Fibroblast of skin of left quadriceps (primary cell): ENCODE measurements around the gene GATA3.
A peak's percentile ranks its signal among the peaks of the same experiment; 100 is the strongest.

ENCODE experiments used
- DNase-seq, 2 experiments: peaks; one replicate each; pipeline ENCODE4 v3.0.0-alpha.2; 2013; ENCODE audit warnings: low read depth in 2 of 2

The GATA3 gene

GRCh38 chr10:8064436-8064835, 9.9 kb downstream of the GATA3 start:
- no peak for DNase-seq

DNA sequence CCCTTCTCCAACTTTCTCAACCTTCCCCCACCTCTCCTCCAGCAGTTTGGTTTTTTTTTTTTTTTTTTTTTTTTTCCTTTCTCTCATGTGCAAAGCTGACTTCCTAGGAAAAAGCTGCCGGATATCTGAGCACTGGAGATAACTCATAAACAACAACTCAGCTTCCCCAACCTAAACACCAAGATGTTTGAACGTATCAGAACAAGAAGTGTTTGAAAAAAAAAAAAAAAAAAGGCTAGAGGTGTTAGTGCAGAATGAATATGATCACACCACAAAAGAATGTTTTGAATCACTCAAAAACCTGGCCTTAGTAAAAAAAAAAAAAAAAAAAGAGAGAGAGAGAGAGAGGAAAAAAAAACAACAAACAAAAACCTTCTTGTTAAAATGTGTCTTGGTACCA, 11.2 kb downstream of the GATA3 start:
- DNase-seq, result no peak

DNA sequence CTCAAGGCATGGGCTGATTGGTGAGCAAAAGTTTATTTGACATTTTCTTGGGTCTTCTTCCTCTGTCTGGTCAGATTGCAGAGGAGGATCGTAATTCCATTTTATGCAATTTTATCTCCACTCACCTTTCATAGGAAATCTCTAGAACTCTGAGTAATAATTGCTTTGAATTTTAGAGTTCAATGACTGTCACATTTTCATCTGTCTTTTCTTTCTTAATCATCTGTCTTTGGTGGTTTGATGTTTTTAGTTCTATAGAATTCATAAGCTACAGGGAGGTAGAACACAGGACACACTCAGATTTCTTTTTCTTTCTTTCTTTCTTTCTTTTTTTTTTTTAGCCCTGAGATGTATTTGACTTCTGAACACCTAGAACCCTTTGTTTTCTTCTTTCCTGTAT, 11.6 kb downstream of the GATA3 start:
- no peak for DNase-seq

DNA sequence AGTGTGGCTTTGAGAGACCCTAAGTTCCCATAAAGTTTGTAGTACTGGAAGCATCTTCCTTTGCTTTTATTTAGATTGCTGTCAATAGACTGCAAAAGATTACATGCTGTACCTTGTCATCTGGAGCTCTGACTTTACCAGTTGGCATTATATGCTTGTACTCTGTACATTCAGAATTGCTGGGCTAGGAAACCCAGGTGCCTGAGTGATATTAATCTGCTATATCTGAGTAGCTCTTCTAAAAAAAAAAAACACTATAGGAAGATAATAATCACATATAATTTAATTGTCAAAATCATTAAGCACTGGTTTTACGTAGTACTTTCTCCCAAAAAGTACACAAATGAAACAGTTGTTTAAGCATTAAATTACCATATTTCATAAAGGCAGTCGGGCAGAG, 12.3 kb downstream of the GATA3 start:
- DNase-seq, result no peak

DNA sequence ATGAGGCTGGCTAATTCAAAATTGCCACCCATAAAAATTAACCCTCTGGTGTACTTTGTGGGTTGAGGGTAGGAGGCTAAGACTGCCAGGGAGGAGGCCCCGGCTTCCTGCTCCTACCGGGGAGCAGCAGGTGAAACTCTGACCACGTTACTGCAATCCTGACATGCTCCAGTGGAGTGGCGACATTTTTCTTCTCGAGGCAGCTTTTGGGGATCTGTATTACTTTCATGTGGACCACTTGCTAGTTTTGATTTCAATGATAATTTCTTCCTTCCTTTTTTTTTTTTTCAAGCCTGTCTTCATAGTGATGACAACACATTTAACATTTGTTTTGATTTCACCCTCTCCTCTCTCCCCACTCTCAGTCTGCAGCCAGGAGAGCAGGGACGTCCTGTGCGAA, 14.6 kb downstream of the GATA3 start:
- no peak for DNase-seq

GRCh38 chr10:8069627-8070026, 15.1 kb downstream of the GATA3 start:
- peak; percentile 51 to 55 for DNase-seq

DNA sequence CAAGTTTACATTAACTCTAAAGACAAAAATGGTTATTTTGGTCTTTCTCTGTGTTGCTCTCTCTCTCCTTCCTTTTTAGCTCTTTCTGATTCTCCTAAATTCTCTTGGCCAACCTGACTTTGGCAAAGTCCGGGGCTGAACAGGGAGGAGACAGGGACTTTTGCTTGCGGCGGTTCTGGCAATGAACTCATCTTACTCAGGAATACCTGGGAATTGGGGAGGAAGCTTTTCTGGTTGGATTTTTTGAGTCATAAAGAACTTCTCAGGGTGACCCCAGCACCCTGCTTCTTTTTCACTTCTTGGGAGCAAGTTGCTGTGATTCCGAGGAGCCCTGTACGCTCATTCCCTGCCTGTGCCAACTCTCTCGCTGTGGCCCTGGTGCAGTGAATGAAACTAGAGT, 16.0 kb downstream of the GATA3 start:
- no peak for DNase-seq

DNA sequence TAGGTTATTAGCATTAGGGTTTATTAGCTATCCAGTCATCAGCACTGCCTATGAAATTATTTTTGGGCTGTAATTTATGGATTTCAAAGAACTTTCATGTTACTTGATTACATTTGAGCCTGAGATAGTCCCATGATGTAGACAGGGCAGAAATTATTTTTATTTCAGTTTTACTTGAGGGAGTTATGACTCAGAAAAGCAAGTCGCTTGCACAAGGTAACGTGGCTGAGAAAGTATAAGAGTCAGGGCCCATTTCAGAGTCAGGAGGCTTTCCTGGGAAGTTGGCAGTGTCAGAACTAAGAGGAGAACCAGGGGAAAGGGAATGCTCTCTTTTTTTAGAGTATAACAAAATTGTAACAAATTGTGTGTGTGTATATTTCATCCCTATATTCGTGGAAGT, 16.5 kb downstream of the GATA3 start:
- DNase-seq, result no peak

- no peak for DNase-seq
Observed at GRCh38 chr10:8071666-8072065, 17.2 kb downstream of the GATA3 start.

DNA sequence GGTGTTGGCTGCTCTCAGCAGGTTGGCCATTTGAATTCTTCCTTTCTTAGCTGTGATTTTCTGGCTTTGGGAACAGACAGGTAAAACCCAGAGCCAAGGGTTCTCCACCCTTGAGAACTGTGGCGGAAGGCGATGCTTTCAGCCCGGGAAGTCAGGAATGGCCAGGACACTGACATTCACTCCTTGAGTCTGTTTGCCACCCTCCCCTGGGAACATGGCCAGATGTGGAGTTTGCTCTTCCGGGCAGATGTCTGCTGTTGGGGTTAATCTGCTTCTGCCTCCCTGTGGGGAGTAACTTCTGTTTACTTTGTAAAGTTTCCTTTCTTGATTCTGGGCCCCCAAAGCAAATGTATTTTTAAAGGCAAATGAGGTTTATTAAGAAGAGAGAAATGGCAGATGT, 17.7 kb downstream of the GATA3 start:
- no peak for DNase-seq

DNA sequence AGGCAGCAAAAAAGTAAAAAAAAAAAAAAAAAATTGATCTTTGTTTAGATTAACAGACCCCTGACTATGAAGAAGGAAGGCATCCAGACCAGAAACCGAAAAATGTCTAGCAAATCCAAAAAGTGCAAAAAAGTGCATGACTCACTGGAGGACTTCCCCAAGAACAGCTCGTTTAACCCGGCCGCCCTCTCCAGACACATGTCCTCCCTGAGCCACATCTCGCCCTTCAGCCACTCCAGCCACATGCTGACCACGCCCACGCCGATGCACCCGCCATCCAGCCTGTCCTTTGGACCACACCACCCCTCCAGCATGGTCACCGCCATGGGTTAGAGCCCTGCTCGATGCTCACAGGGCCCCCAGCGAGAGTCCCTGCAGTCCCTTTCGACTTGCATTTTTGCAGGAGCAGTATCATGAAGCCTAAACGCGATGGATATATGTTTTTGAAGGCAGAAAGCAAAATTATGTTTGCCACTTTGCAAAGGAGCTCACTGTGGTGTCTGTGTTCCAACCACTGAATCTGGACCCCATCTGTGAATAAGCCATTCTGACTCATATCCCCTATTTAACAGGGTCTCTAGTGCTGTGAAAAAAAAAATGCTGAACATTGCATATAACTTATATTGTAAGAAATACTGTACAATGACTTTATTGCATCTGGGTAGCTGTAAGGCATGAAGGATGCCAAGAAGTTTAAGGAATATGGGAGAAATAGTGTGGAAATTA, 19.4 kb downstream of the GATA3 start:
- no peak for DNase-seq

DNA sequence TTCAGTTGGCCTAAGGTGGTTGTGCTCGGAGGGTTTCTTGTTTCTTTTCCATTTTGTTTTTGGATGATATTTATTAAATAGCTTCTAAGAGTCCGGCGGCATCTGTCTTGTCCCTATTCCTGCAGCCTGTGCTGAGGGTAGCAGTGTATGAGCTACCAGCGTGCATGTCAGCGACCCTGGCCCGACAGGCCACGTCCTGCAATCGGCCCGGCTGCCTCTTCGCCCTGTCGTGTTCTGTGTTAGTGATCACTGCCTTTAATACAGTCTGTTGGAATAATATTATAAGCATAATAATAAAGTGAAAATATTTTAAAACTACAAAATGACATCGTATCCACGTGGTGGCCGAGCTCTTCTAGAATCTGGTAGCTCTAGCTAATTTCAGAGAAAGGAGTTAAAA, 20.4 kb downstream of the GATA3 start:
- DNase-seq, result no peak

DNA sequence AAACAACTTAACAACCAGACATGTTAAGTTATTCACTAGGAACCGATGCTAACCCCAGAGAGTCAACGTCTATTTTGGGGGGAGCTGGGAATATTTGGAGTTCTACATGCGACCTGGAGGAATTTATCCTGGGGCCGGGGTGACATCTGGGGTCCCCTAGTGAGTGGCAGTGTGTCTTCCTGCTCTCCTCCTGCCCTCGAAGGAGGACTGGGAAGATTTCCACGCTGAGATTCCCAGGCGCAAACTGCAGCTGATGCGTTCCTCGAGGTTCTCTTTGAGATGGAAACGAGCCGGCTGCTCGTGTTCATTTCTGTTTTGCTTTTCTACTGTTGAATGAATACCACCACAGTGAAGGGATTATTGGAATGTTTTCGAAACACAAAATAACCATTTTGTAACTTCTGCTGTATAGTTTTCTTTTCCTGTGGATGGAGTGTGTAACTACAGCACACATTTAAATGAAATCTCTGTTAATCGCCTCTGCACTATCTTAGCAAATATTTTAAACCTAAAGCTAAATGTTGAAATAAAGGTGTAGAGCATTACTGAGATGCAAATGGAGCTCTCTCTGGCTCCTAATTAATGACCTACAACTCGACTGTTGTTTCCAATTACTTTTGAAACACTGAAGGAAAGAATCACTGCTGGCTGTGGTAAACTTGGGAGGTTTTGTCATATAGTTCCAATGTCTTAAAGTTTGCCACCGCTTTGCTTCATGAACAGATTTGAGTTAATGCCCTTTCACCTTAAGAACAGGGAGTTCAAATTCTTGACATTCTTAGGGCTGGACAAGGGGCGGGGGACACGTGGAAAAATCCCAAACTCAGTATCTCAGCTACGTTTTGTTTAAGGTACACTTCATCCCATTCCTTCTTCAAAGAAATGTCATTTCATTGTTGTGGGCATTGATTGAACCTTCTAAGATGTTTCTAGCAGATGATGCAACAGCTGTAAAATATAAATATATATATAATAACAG, 21.1 kb downstream of the GATA3 start:
- no peak for DNase-seq

DNA sequence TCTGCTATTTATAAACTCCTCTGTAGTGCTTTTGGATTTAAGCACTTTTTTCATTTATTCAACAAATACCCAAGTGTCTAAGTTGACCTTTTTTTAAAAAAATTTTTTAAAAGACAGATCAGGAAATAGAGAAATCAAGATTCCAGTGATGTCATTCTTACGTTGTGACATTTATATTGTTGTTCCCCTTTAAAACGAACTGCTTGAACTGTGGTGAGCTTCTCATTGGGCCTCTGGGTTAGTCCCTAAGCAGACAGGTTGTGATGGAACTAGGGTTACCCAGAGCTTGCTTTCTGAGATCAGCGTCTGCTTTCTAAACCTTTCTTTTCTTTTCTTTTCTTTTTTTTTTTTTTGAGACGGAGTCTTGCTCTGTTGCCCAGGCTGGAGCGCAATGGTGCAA, 22.4 kb downstream of the GATA3 start:
- no peak for DNase-seq

- DNase-seq, result no peak
Observed at GRCh38 chr10:8078027-8078426, 23.5 kb downstream of the GATA3 start.

DNA sequence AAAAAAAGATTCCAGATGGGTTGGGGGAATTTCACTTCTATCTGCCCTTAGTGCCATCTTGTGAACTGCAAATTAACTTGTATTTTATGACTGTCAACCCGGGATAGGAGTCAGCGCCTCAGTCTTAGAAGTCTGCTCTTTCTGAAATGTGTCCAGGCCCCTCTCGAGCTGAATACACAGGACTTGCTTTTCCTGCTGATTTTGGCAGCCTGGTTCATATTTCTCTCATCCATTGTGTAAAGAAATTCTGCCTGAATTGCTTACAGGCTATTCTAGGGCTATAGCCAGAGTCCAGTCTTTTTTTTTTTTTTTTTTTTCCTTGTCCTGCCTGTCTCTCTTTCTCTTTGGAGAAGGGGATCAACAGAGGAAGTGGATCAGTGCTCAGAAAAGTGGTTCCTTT, 24.6 kb downstream of the GATA3 start:
- no peak for DNase-seq

DNA sequence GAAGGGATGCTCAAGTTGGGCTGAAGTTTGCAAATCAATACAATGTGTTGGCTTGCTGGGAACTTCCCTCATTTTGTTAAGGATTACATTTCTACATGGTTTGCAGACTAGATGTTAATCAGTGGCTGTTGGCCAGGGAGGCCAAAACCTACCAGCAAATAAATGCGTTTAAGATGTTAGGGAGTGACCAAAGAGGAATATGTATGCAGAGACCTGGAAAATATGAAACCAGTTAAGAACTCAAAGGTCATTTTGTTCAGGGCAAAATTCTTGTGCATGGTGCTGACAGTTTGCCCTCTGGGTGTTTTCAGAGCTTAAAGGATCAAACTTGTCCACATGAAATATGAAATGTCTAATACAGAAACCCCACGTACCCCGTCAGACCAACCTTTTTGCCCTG, 30.3 kb downstream of the GATA3 start:
- no peak for DNase-seq

DNA sequence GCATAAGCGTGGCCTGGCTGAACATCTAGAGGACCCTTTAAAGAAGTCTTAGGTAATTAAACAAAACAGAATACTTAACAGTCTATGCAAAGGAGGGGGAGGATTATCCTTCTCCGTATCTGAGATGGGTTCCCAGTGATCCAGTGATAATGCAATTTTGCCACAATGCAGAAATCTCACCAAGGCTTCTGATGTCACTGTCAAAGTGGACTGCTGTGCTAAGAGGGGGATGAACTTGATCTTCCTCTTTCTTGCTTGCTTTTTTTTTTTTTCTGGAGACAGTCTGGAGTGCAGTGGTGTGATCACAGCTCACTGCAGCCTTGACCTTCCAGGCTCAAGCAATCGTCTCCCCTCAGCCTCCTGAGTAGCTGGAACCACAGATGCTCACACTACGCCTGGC, 30.8 kb downstream of the GATA3 start:
- no peak for DNase-seq

GRCh38 chr10:8086315-8086714, 31.8 kb downstream of the GATA3 start:
- no peak for DNase-seq

DNA sequence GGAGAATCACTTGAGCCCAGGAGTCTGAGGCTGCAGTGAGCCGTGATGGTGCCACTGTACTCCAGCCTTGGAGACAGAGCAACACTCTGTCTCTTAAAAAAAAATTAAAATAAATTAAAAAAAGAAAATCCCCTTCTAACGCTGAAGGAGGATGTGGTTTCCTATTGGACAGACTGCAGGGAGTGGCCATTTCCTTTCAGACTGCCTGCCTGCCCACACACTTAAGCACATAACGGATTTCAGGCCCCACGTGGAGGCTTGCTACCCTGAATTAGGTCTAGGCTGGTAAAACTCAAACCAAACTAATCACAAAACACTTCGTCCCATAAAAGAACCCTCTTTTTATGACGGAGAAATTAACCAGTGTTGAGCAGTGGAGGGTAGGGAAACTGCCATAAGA, 34.0 kb downstream of the GATA3 start:
- no peak for DNase-seq

DNA sequence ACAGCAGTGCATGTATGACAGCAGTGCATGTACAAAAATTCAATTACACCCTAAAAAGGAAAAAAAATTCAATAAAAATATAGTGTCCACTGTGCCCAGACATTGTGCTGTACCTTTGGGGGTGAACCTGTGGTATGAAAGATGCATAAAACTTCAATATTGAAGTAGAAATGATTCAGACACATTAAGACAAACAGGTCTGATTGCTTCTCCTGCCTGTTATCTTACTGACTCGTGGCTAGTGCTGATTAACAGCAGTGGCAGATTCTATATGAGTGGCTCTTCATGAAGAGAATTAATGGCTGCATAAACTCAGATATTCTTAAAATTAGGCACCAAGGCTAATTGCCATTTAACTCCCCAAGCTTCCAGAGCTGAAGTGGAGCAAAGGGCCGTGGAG, 37.9 kb downstream of the GATA3 start:
- no peak for DNase-seq

DNA sequence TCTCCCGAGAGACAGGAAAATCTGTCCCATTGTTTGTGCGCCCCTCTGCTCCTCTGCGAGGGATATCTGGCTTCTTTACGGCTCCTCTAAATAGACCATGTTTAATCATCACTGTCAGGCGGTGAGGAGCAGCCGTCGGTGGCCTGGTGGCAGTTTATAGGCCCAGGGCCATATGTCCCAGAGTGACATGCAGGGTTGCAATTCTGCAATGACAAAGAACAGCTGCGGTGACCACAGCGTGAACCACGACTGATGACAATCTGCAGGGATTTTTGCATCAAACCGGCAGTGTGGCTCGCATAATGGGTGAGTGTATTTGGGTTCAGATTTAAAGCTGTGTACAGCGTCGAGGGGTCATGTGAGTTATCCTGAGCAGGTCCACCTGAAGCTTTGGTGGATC, 41.5 kb downstream of the GATA3 start:
- DNase-seq, result no peak

DNA sequence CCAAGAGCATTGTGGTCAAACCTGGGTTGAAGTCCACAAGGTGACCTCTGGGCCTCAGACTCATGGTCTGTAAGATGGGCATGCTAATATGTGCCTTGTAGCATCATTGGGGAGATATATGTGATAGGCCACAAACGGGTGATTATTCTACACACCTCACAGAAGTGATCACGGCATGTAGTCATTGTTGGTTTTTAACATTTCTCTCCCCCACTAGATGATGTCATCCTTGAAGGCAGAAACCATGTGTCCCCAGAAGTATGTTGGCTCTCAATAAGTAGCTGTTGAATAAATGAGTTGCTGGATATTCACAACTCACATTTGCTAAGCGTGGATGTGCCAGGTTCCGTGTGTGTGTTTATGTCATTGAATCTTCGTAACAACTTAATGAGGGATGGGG, 42.4 kb downstream of the GATA3 start:
- DNase-seq, result no peak
